GM12891 (cell line): Measurements from ENCODE around the gene SEC14L5.
"Not testable (repeated sequence)": the region's sequence is repeated elsewhere in the genome, so short reads cannot be mapped to it uniquely, and the experiment has no call there.

ENCODE experiments used
- DNase-seq: peaks from one replicate; pipeline ENCODE4 v3.0.0; 2011; ENCODE audit warnings: low spot score; ENCODE audit not compliant: insufficient read length
- FAIRE-seq: peaks from 2 replicates; lab custom pipeline; 2011; peaks lifted over from hg19 to GRCh38; lab: Jason Lieb, UNC
- PAX5 ChIP-seq: IDR thresholded peaks from 2 replicates; pipeline ENCODE4 v1.6.1; 2011; ENCODE audit warnings: low read length, moderate library complexity, mild to moderate bottlenecking; ENCODE audit not compliant: insufficient read depth, severe bottlenecking
- POLR2A ChIP-seq: IDR thresholded peaks from 2 replicates; pipeline ENCODE4 v1.6.1; 2011; ENCODE audit warnings: low read depth, low read length, control low read depth
- POLR2AphosphoS5 ChIP-seq: IDR thresholded peaks from 2 replicates; pipeline ENCODE4 v1.6.1; 2011; ENCODE audit warnings: low read depth, low read length, control low read depth
- POU2F2 ChIP-seq: IDR thresholded peaks from 2 replicates; pipeline ENCODE4 v1.6.1; 2011; ENCODE audit warnings: low read depth, mild to moderate bottlenecking, control low read depth, low read length, moderate library complexity
- SPI1 ChIP-seq: IDR thresholded peaks from 2 replicates; pipeline ENCODE4 v1.6.1; 2011; ENCODE audit warnings: low read depth, low read length, control low read depth
- TAF1 ChIP-seq: IDR thresholded peaks from 2 replicates; pipeline ENCODE4 v1.6.1; 2011; ENCODE audit warnings: low read depth, low read length, control low read depth

The SEC14L5 gene

GRCh38 chr16:4928227-4928626 is 29.9 kb upstream of the SEC14L5 start:
- FAIRE-seq (no peak), DNase-seq (no peak)
- TF ChIP-seq TAF1 (no peak), PAX5 (no peak), POLR2AphosphoS5 (no peak), POLR2A (no peak), POU2F2 (no peak), SPI1 (no peak)

DNA sequence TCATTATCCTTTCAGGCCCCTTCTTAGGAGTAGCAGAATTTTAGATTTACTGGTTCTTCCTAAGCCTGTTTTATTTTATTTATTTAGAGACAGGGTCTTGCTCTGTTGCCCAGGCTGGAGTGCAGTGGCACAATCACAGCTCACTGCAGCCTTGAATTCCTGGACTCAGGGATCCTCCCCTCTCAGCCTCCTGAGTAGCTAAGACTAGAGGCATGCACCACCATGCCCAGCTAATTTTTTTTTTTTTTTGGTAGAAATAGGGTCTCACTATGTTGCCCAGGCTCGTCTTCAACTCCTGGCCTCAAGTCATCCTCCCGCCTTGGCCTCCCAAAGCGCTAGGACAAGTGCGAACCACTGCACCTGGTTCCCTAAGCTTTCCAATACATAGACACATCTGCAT is 28.5 kb upstream of the SEC14L5 start:
- DNase-seq, FAIRE-seq: not testable (repeated sequence)

- FAIRE-seq (no peak), DNase-seq (no peak)
- no peak for TF ChIP-seq POLR2A
- TF ChIP-seq POLR2AphosphoS5, result no peak
- TF ChIP-seq TAF1, result no peak
- TF ChIP-seq POU2F2, result no peak
- no peak for TF ChIP-seq PAX5
- no peak for TF ChIP-seq SPI1
Measured at GRCh38 chr16:4931381-4931780, 26.7 kb upstream of the SEC14L5 start.

DNA sequence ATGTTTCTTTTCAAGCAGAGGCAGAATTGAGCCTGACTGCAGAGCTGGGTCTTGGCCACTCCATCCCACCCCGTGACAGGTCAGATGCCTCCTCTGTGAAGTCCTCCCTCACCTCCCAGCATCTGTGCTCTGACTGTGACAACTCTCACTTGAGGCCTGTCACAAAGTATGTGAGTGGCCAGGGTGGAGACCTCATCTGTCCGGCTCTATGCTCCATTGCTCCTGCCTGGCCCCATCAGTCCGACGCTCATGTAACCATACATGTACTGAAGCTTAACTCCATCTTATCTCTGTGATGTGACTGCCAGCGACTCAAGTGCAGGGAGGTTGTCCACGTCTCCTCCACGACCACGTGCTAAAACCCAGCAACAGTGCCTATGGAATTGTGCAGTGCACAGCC is 24.7 kb upstream of the SEC14L5 start:
- DNase-seq (no peak), FAIRE-seq (no peak)

GRCh38 chr16:4933871-4934395 is 24.2 kb upstream of the SEC14L5 start:
- no peak for TF ChIP-seq POLR2AphosphoS5
- no peak for TF ChIP-seq PAX5
- TF ChIP-seq TAF1, result no peak
- no peak for TF ChIP-seq POU2F2
- no peak for TF ChIP-seq SPI1
- TF ChIP-seq POLR2A, result no peak
- DNase-seq (no peak), FAIRE-seq (no peak)

More for the DNA sequence above, 24.7 kb upstream of the SEC14L5 start:
- no peak for TF ChIP-seq TAF1
- no peak for TF ChIP-seq PAX5
- no peak for TF ChIP-seq POU2F2
- no peak for TF ChIP-seq POLR2AphosphoS5
- no peak for TF ChIP-seq POLR2A
- TF ChIP-seq SPI1, result no peak

- no peak for TF ChIP-seq POLR2AphosphoS5
- no peak for TF ChIP-seq POLR2A
- TF ChIP-seq POU2F2, result no peak
- no peak for TF ChIP-seq SPI1
- no peak for TF ChIP-seq TAF1
- TF ChIP-seq PAX5, result no peak
- FAIRE-seq, result no peak
- DNase-seq, result no peak
Measured at GRCh38 chr16:4934591-4934990, 23.5 kb upstream of the SEC14L5 start.

DNA sequence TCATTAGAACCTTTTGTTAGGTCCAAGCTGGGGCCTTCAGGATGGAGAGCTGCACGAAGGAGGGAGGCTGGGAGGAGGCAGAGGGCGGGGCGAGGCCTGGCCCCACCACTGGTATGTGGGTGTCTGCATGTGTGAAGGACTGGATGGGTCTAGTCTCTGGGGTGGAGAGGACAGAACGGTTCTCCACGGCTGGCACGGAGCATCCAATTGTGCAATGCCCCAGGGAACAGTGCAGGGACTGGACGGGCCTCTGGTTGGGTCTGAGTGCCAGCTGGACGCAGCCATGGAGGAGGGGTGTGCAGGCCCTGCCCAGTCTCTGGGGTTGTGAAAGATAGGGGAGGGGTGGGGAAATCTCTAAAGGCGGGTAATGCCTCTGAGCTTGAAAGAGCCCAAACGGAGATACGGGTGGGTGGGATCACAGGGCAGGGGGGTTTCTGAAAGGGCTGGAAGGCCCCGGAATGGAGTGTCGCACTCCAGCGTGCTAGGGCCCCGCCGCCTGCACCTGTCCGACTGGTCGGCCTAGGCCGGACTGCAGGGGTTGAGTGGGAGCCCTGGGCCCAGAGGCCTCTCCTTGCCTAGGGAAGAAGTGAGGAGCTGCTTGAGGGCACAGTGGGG is 22.8 kb upstream of the SEC14L5 start:
- no peak for TF ChIP-seq SPI1
- TF ChIP-seq POU2F2, result no peak
- no peak for TF ChIP-seq POLR2AphosphoS5
- no peak for TF ChIP-seq PAX5
- TF ChIP-seq POLR2A, result no peak
- no peak for TF ChIP-seq TAF1
- no peak for FAIRE-seq
- no peak for DNase-seq

DNA sequence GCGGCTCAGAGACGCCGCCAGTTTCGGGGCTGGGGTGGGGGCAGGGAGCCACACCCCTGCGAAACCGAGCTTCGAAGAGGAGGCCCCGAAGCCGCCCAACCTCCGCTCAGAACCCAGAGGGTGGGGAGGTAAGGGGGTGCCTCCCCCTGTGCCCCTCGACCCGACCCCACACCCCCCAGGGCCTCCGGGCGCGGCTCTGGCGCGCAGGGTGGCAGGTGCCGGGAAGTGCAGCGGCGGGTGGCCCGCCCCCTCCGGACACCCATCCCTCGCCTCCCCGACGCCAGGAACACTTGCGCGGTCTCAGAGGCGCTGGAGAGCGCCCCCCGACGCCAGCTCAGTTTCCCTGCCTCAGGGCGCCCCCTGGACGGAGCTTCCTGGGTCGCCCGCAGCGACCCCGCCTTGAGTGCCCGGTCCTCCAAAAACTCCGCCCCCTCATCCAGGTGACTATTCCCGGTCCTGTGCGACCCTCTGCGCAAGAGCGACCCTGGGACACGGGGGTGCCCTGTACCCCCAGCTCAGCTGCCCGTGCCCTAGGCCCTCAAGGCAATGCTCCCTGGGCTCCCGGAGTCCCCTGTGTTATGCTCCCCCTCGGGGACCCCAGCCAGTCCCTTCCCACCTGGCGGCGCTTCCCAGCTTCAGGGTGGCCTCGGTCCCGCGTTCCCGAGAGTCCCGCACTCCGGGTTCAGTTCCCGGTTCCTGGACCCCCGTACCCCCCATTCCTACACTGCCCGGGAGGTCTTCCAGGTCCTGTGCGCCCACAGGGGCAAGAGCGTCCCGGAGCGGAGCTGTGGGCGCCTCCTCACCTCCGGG is 21.7 kb upstream of the SEC14L5 start:
- DNase-seq (peak; percentile 47), FAIRE-seq (no peak)

GRCh38 chr16:4936991-4937781 is 20.9 kb upstream of the SEC14L5 start, which contains the start of gene PPL:
Gene PPL, minus strand, starts transcription at chr16:4937148. Its CDS starts 103 bp downstream, at chr16:4937045.
- no peak for TF ChIP-seq PAX5
- no peak for TF ChIP-seq SPI1
- TF ChIP-seq TAF1, result no peak
- no peak for TF ChIP-seq POLR2AphosphoS5
- DNase-seq, result peak; percentile 58
- FAIRE-seq, result no peak

More for the DNA sequence above, 21.7 kb upstream of the SEC14L5 start:
- no peak for TF ChIP-seq POLR2AphosphoS5
- TF ChIP-seq PAX5, result no peak
- no peak for TF ChIP-seq POU2F2
- no peak for TF ChIP-seq SPI1
- TF ChIP-seq POLR2A, result no peak
- TF ChIP-seq TAF1, result no peak
